GM12864 (cell line): ENCODE results near the gene BTBD3.

Experiments used
- DNase-seq: peaks from one replicate; pipeline ENCODE4 v3.0.0-alpha.2; 2011; ENCODE audit warnings: low read depth
- H3K4me3 ChIP-seq: 2 replicates; pipeline ENCODE4 v1.5.1; 2011; ENCODE audit warnings: mild to moderate bottlenecking, low read depth, low read length, control low read depth
- TF ChIP-seq, protein P1 (sequence below): IDR thresholded peaks from 2 replicates; pipeline ENCODE4 v1.5.1; 2011; ENCODE audit warnings: low read depth, mild to moderate bottlenecking, moderate library complexity, low read length, control low read depth, inconsistent platforms; ENCODE audit errors: missing control alignments

BTBD3 gene

DNA sequence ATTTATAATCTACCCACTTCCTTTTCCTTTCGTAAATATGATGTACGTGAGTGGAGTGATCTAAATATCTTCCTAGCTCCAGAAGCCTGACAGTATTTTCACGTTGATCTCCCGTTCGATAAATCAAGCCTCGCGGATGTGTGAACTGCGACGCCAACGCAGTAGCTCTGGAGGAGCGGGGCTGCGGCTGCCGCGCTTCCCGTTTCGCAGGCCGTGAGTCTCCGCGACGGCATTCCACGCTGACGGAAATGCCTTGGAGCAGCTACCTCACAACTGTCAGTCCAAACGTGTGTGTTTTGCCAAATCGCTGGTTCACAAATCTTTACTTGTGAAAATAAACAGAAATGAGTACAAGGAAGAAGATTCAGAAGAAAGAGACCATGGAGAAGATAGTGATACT lies 41.2 kb downstream of the BTBD3 start:
- TF ChIP-seq, protein P1, sequence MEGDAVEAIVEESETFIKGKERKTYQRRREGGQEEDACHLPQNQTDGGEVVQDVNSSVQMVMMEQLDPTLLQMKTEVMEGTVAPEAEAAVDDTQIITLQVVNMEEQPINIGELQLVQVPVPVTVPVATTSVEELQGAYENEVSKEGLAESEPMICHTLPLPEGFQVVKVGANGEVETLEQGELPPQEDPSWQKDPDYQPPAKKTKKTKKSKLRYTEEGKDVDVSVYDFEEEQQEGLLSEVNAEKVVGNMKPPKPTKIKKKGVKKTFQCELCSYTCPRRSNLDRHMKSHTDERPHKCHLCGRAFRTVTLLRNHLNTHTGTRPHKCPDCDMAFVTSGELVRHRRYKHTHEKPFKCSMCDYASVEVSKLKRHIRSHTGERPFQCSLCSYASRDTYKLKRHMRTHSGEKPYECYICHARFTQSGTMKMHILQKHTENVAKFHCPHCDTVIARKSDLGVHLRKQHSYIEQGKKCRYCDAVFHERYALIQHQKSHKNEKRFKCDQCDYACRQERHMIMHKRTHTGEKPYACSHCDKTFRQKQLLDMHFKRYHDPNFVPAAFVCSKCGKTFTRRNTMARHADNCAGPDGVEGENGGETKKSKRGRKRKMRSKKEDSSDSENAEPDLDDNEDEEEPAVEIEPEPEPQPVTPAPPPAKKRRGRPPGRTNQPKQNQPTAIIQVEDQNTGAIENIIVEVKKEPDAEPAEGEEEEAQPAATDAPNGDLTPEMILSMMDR: no peak
- H3K4me3 ChIP-seq: no peak overlapping the region
- DNase-seq: no peak

DNA sequence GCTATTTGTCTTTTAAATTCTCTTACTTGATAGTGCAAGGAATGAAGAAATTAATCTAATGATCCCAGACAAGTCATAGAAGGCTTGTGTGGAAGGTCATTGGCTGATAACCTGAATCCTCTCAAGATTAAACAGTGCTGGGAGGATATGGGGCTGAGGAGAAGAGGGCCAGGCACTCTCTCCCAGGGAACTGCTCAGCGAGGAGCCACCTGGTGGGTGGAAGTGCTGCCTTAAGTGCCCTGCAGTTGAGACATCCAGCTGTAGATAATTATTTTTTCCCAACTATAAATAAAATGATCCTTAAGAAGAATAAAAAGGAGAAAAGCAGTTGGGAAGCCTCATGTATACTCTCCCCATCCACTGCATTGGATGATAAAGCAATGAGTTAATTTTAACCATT lies 47.9 kb downstream of the BTBD3 start:
- DNase-seq: no peak
- no peak overlapping the region for H3K4me3 ChIP-seq
- TF ChIP-seq, protein P1: no peak

GRCh38 chr20:11966186-11966585 lies 48.5 kb downstream of the BTBD3 start:
- no peak for DNase-seq
- TF ChIP-seq, protein P1: no peak

GRCh38 chr20:11970243-11970836 lies 52.6 kb downstream of the BTBD3 start:
- no peak overlapping the region for H3K4me3 ChIP-seq
- DNase-seq: no peak
- TF ChIP-seq, protein P1: no peak

More at GRCh38 chr20:11966186-11966585, 48.5 kb downstream of the BTBD3 start:
- no peak overlapping the region for H3K4me3 ChIP-seq

DNA sequence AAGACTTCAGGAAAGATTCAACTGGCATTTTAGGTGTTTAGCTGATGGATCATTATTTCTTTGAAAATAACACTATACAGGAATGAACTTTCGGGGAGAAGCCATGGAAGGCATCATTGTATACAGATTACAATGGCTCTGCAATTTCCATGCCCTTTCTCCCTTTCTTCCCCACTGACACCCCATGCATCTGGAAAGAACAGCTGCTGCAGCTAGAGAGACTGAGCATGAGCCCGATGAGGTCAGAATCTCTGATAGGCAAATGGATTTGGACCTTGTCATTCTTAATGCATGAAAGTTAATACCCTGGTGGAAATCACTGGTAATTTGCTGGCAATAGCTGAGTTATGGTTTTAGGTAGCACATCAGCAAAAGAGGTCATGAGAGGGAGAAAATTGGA lies 54.8 kb downstream of the BTBD3 start:
- no peak overlapping the region for H3K4me3 ChIP-seq
- DNase-seq: no peak
- TF ChIP-seq, protein P1: no peak
